K562 (cell line): ENCODE measurements around the gene RPS6KA4. TPM values are rescaled to one million over a fixed set of nuclear protein-coding genes. Genes with fewer than 3 reads are reported as not detected.

Experiments used
- CTCF ChIP-seq, 3 experiments: IDR thresholded peaks in 2 of 3; conservative IDR thresholded peaks in 1 of 3; 2 replicates each; pipeline ENCODE4 v1.5.1; 2011 to 2012; ENCODE audit warnings: low read length in 3 of 3, mild to moderate bottlenecking in 3 of 3, control low read depth in 2 of 3, improper control_type of control experiment in 1 of 3, inconsistent platforms in 1 of 3, low read depth in 1 of 3, mixed read lengths in 1 of 3, moderate library complexity in 1 of 3; ENCODE audit not compliant: insufficient read depth in 2 of 3
- ETV1 ChIP-seq: fragments of 450-650 bp; conservative IDR thresholded peaks from 2 replicates; pipeline ENCODE4 v1.6.1; 2016; ENCODE audit warnings: missing genetic modification characterization, control low read depth, low read depth, missing compliant biosample characterization
- HMBOX1 ChIP-seq: sonication (generic); IDR thresholded peaks from 2 replicates; pipeline ENCODE4 v1.6.1; 2016
- PCBP2 ChIP-seq: fragments of 200-400 bp; formaldehyde crosslinking; IDR thresholded peaks from 2 replicates; pipeline ENCODE4 v1.6.1; 2018; ENCODE audit warnings: low read length, low read depth, mild to moderate bottlenecking, moderate library complexity; ENCODE audit not compliant: poor library complexity, severe bottlenecking
- PHB2 ChIP-seq: fragments of 450-650 bp; IDR thresholded peaks from 2 replicates; pipeline ENCODE4 v1.6.1; 2017; ENCODE audit warnings: low read depth
- PURB ChIP-seq: sonication (generic); formaldehyde crosslinking; IDR thresholded peaks from 2 replicates; pipeline ENCODE4 v1.9.0; 2021; ENCODE audit warnings: low read depth, mild to moderate bottlenecking, missing genetic modification reagents
- RREB1 ChIP-seq: fragments of 250-450 bp; sonication (Bioruptor Pico); IDR thresholded peaks from 2 replicates; pipeline ENCODE4 v1.4.0; 2020
- SMARCC2 ChIP-seq: fragments of 450-650 bp; IDR thresholded peaks from 2 replicates; pipeline ENCODE4 v1.6.1; 2017; ENCODE audit warnings: antibody characterized with exemption, moderate library complexity, mild to moderate bottlenecking, low read depth
- SP2 ChIP-seq: IDR thresholded peaks from 2 replicates; pipeline ENCODE4 v1.6.1; 2011; ENCODE audit warnings: mild to moderate bottlenecking, low read depth, low read length, moderate library complexity; ENCODE audit not compliant: poor library complexity, severe bottlenecking; ENCODE audit errors: extremely low read depth
- ZKSCAN3 ChIP-seq: fragments of 250-450 bp; sonication (Bioruptor Pico); IDR thresholded peaks from 2 replicates; pipeline ENCODE4 v1.4.0; 2020
- ZNF57 ChIP-seq: fragments of 450-650 bp; formaldehyde crosslinking; IDR thresholded peaks from 2 replicates; pipeline ENCODE4 v1.4.0; 2020; ENCODE audit warnings: mild to moderate bottlenecking, moderate library complexity
- polyA plus RNA-seq, 8 experiments: library from polyadenylated mRNA; depleted of rRNA in 4 of 8; stranded (reverse) in 5 of 8; unstranded in 3 of 8; fragments of >200 nt; fragmentation: Nextera tagmentation in 2 of 8; fragmentation: Illumina TruSeq in 1 of 8; extraction: Ambion mirVana in 2 of 8; extraction: Trizol in 1 of 8; gene quantifications; 2 replicates each; pipeline versions ENCODE4 v1.2.1 to v1.2.3, GENCODE V29; 2011 to 2014; ENCODE audit warnings: inconsistent platforms in 1 of 8, missing spikeins in 1 of 8
- total RNA-seq, 7 experiments: library from RNA; depleted of rRNA in 6 of 7; stranded (reverse); fragments of >200 nt in 6 of 7; fragmentation: Illumina TruSeq in 2 of 7; extraction: Trizol in 2 of 7; gene quantifications; 2 replicates each; pipeline versions ENCODE4 v1.2.1 to v1.2.3, GENCODE V29; 2011 to 2021; ENCODE audit warnings: low replicate concordance in 1 of 7

Gene RPS6KA4
- total and polyA plus RNA-seq, 9 of the 15 experiments (the other 6 are each of a cell fraction or from before 2014, with no cell fraction given), result 0.15 to 23.8 (median 9.8) TPM

- TF ChIP-seq RREB1, result no peak
- peak; percentile 89 for TF ChIP-seq PHB2
- peak in 2 of 3 experiments; percentile 19 to 26; a peak in 4 of 6 replicates for TF ChIP-seq CTCF (IDR thresholded peaks at IDR 0.05 in 2 of 3, conservative IDR thresholded peaks at IDR 0.05 in 1 of 3; ENCODE audit: insufficient read depth in 2 of 3, low read depth in 1 of 3, low read length in 3 of 3)
- TF ChIP-seq ETV1 (tag), result peak; percentile 55; the same call in 1 of the 2 replicates
- no peak for TF ChIP-seq ZNF57
- TF ChIP-seq ZKSCAN3 (CRISPR knock-in tag), result no peak
- no peak for TF ChIP-seq SP2
- TF ChIP-seq HMBOX1, result peak; percentile 70
- TF ChIP-seq SMARCC2, result peak; percentile 98
- TF ChIP-seq PURB (CRISPR knock-in tag), result no peak
- TF ChIP-seq PCBP2, result no peak
Observed at GRCh38 chr11:64334764-64335735, 23.9 kb upstream of the RPS6KA4 start (continued).
